Measurements from ENCODE around the gene ZNF366.
A peak's percentile ranks its signal among the peaks of the same experiment; 100 is the strongest.

ZNF366 gene

GRCh38 chr5:72507231-72507906 is at the start of gene ZNF366:
TSS of gene ZNF366 (minus strand) at chr5:72507410. CDS start at chr5:72461496, 45,914 bp downstream.
- DNase-seq = no peak

DNA sequence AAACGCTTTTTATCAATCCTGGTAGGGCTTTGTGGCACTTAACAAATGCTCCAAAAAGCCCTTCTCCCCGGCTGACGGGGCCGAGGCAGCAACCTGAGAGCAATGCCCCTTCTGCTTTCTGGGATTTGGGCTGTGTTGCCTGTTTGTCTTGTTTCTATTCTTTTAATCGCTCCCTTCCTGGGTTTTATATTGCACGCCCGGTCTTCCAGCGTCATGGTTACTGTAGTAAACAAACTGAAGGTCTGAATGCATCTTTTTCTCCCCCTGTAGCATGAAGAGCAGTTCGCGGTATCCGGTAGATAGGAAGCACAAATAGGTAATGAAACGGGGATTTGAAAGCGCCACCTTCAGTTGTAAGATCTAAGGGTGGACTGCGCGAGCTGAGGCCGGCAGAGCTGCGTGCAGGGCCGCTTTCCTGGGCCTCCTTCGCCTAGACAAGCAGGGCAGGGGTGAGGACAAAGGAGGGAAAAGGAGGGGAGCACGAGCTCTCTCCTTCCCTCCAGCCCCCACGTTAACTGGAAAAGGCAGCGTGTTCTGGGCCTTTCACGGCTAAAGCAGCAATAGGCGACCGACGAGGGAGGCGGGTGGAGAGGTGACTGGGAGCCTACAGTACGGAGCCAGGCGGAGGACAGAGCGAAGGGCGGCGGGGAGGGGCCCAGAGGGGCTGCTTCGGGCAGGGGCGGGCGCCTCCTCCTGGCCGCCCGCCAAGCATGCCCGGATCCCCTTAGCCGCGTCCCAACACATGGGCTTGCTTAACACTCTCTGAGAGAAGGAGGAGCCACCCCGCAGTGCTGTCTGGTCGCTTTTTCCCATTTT is 49.3 kb upstream of the ZNF366 start:
- DNase-seq = no peak

GRCh38 chr5:72555871-72556270 is 48.7 kb upstream of the ZNF366 start:
- no peak for DNase-seq

GRCh38 chr5:72554897-72555296 is 47.7 kb upstream of the ZNF366 start:
- DNase-seq = no peak

DNA sequence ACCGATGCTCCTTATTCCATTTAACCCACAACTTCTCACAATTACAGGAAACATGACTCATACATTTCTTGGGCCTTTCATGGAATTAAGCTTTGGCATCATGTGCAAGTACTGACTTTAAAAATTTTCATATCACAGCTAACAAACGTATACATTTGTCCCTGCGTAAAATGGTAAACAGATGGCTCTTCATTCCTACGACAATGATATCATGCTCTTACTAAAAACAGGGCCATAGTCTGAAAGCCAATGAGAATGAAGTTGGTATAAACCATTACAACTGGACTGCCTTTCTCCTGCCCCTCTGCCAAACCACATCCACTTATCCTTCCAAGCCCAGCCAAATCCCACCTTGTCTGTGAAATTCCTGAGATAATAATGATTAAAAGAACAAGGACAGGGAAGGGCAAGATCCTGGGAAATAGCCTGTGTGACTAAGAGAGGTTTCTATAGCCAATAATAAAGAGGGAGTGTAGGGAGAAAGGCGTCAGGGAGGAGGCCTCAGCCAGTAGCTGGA is 44.9 kb upstream of the ZNF366 start:
- DNase-seq = no peak

DNA sequence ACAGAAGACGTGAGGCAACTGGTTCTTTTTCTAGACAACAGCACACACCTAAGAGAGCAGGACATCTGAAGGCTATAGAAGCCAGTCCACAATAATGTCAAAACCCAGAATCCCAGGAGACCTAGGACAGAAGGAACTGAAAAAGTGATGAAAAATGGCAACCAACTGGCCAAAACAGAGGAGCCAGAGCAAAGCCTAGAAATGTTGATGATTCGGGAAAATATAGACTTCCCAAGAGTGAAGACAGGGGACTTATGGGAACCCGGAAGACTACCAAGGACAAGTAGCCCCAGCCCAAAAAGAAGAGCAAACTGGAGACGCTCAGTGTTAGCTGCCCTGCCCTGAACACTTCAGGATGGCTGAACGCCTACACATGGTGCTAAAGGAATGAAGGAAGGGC is 43.4 kb upstream of the ZNF366 start:
- no peak for DNase-seq

- no peak for DNase-seq
Observed at GRCh38 chr5:72543811-72544210, 36.6 kb upstream of the ZNF366 start.

- DNase-seq = no peak
Observed at GRCh38 chr5:72543365-72543764, 36.2 kb upstream of the ZNF366 start.

GRCh38 chr5:72542695-72543094 is 35.5 kb upstream of the ZNF366 start:
- no peak for DNase-seq

DNA sequence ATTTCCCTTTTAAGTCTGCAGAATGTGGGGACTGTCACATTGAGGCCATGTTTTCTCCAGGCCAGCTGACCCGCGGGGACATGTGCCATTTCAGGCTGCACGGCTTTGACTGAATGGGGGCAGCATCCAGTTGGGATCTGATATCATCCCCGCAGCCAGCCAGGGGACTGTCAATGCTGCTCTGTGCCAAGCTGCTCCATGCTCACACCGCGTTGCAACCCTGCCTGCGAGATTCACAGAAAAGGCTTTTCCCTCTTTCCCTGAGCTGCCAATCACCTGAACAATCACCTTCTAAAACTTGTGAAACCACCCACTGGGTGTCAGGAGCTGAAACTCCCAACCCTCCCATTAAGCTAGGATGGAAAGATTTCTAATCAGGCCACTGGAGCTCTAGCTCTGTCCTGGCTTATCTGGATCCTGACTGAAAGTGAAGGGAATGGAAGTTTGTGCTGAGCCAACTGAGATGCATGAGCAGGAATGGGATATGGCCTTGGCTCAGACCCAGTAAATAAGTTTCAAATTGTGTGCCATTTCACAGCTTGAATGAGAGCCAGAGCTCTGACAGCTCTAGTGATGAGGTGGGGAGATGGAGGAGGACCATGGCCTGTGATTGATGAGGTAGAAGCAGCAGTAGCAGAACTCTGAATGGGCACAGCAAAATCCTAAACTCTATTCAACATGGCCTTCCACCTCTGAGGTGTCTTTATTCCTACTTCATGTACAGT is 34.5 kb upstream of the ZNF366 start:
- no peak for DNase-seq

DNA sequence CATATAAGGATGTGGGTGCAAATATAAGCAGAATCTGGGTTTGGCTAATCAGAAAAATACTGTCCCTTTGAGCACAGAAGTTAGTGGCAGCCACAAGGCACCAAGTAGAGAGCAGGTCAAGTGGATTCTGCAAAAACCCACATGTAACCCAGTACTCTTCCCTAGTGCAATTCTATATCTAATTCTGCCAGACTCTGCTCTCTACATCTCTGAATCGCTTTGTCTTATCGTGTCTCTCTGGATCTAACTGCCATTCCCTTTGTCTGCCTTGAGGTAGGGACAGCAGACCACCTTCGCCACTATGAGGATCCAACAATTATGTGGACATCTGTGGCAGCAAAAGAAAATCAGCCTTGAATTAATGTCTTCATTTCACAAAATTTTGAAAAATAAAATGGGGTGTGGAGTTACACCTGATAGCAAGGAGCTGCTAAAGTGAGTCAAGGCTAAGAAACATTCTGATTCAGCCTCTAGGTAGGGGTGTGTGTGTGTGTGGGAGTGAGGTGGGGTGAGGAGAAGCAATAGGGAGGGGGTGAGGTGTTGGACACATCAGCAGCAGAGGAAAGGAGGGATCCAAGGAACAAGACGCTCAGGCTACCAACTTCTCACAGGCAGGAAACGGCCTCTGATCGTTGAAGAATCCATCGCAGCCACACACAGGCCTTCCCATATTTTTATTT is 33.7 kb upstream of the ZNF366 start:
- no peak for DNase-seq

DNA sequence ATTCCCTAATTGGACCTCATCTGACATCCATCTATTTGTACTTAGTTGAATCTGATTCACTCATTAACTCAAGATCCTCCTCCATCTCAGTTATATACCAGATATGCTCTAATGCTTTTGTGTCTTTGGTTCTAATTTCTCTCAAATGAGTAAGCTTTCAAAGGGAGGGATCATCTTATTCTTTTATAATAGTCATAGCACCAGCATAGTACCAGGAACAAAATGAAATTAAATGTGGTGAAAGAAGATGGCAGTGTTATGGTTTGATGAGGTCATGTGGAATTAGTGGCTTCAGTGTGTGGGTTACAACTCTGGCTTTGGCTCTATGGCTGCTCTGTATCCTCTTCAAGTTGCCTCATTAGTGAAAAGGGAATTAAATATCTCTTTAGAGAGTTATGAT is 32.5 kb upstream of the ZNF366 start:
- no peak for DNase-seq

GRCh38 chr5:72539038-72539437 is 31.8 kb upstream of the ZNF366 start:
- no peak for DNase-seq

DNA sequence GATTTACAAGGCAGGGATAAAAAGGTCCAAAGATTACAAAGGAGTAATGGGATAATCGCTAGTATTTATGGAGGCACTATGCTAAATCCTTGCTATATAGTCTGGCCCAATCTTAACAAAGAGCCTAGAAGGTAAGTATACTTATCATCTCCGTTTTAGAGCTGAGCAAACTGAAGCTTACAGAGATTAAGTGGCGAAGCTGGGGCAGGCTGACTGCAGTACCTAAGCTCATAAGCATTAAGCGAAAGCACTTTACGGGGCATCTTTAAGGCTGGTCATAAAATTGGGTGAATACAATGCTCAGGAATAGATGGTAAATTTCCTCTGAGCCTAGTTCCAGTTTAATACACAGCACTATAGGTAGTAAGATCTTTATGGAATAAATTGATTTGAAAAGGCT is 30.0 kb upstream of the ZNF366 start:
- no peak for DNase-seq

DNA sequence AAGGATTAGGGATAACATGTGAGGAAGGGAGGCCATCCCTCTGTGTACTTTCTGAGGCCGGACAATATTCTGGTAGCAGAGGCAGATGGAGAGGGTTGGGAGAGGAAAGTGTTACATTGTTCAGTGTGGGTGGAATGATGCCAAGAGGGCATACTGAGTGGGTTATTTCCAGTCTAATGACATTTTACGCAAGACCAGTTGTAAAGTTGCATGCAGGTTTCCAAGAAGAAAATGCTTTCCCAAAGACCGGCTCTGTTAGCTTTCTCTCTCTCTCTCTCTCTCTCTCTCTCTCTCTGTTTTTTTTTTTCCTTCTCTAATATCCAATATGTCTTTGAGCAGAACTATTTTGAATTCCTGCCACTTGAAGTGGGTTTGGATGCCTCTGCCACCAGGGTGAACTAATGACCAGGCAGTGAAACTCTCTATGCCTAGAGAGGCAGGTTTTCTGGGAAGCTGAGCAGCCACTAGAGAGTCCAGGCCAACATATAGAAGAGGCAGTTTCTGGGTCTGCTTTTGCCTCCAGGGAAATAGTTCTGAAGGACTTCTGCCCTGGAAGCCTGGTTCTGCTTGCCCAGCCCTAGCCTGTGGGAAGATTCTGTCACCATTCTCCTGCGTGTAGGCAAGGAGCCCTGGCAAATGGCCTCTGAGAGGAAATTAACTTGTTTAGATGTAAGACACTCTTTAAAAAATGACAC is 24.4 kb upstream of the ZNF366 start:
- DNase-seq = no peak

GRCh38 chr5:72530196-72530595 is 23.0 kb upstream of the ZNF366 start:
- DNase-seq = no peak

- DNase-seq = no peak
Observed at GRCh38 chr5:72529383-72529782, 22.2 kb upstream of the ZNF366 start.

DNA sequence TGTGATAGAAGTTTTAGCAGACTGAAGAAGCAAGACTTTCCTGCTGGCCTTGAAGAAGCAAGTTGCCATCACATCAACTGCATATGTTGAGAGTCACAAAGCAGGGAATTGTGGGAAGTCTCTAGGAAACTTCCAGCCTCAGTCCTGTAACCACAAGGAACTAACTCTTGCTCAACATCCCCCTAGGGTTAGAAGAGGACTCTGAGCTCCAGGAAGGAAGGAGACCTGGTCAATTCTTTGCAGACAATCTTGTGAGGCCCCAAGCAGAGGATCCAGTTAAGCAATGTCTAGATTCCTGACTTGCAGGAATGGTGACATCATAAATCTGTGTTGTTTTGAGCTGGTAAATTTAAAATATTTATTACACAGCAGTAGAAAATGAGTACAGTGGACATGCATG is 18.6 kb upstream of the ZNF366 start:
- DNase-seq = no peak

- DNase-seq = peak; percentile 3
Observed at GRCh38 chr5:72523960-72524582, 16.9 kb upstream of the ZNF366 start.

- DNase-seq = no peak
Observed at GRCh38 chr5:72522607-72523006, 15.4 kb upstream of the ZNF366 start.

DNA sequence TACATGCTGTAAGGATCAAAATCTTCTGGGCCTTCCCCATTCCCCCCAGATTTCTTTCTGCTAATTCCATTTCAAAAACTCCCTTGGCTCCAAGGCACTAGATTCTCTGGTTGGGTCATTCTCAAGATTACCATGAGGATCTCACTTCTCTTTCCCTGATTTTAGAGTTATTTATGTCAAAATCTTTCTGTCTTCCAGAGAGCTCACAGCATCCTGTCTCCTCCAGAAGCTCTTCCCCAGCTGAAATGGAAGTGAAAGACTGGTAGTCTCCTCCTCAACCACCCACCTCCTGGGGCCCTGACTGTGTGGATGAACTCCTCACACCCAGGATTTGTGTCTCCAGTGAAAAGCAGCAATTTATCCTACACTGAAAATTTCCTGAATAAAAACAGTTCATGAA is 11.9 kb upstream of the ZNF366 start:
- no peak for DNase-seq
